Ishikawa (cell line): Measurements from ENCODE around the gene SLC24A1.

Experiments
- CEBPB ChIP-seq: IDR thresholded peaks from 2 replicates; pipeline ENCODE4 v1.6.1; 2012
- CREB1 ChIP-seq: IDR thresholded peaks from 2 replicates; pipeline ENCODE4 v1.6.1; 2012; ENCODE audit warnings: low read depth
- EP300 ChIP-seq: IDR thresholded peaks from 2 replicates; pipeline ENCODE4 v1.6.1; 2012; ENCODE audit warnings: borderline replicate concordance
- RAD21 ChIP-seq: IDR thresholded peaks from 2 replicates; pipeline ENCODE4 v1.6.1; 2012; ENCODE audit warnings: low read depth
- TAF1 ChIP-seq: IDR thresholded peaks from 2 replicates; pipeline ENCODE4 v1.6.1; 2012; ENCODE audit warnings: low read depth, mild to moderate bottlenecking
- TCF12 ChIP-seq: IDR thresholded peaks from 2 replicates; pipeline ENCODE4 v1.6.1; 2012; ENCODE audit warnings: low read depth
- YY1 ChIP-seq: IDR thresholded peaks from 2 replicates; pipeline ENCODE4 v1.6.1; 2012; ENCODE audit warnings: low read depth
- TF ChIP-seq, protein P1 (sequence below): IDR thresholded peaks from 2 replicates; pipeline ENCODE4 v1.6.1; 2012
- TF ChIP-seq, protein P2 (sequence below): IDR thresholded peaks from 2 replicates; pipeline ENCODE4 v1.6.1; 2012; ENCODE audit warnings: low read depth, mild to moderate bottlenecking

DNA sequence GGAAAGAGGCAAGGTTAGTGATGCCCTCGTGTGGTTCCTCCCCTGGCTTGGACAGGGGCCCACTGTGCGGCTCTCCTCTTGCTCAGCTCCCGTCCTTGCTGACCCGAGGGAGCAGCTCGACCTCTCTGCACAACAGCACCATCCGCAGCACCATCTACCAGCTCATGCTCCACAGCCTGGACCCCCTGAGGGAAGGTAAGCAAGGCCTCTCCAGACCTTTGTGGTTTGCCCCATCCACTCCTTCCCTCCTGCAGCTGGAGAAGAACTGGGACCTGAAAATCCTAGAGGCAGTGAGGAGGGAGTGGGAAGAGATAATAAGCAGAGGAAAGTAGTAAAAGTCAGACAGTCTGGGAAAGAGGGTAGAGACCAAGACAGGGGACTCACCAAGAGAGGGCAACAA is 17.8 kb downstream of the SLC24A1 start:
- TF ChIP-seq TCF12: no peak
- no peak for TF ChIP-seq YY1
- no peak for TF ChIP-seq CREB1
- TF ChIP-seq, protein P1, sequence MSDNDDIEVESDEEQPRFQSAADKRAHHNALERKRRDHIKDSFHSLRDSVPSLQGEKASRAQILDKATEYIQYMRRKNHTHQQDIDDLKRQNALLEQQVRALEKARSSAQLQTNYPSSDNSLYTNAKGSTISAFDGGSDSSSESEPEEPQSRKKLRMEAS: no peak
- TF ChIP-seq, protein P2, sequence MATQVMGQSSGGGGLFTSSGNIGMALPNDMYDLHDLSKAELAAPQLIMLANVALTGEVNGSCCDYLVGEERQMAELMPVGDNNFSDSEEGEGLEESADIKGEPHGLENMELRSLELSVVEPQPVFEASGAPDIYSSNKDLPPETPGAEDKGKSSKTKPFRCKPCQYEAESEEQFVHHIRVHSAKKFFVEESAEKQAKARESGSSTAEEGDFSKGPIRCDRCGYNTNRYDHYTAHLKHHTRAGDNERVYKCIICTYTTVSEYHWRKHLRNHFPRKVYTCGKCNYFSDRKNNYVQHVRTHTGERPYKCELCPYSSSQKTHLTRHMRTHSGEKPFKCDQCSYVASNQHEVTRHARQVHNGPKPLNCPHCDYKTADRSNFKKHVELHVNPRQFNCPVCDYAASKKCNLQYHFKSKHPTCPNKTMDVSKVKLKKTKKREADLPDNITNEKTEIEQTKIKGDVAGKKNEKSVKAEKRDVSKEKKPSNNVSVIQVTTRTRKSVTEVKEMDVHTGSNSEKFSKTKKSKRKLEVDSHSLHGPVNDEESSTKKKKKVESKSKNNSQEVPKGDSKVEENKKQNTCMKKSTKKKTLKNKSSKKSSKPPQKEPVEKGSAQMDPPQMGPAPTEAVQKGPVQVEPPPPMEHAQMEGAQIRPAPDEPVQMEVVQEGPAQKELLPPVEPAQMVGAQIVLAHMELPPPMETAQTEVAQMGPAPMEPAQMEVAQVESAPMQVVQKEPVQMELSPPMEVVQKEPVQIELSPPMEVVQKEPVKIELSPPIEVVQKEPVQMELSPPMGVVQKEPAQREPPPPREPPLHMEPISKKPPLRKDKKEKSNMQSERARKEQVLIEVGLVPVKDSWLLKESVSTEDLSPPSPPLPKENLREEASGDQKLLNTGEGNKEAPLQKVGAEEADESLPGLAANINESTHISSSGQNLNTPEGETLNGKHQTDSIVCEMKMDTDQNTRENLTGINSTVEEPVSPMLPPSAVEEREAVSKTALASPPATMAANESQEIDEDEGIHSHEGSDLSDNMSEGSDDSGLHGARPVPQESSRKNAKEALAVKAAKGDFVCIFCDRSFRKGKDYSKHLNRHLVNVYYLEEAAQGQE: no peak
- no peak for TF ChIP-seq CEBPB
- TF ChIP-seq TAF1: no peak
- no peak for TF ChIP-seq RAD21
- no peak for TF ChIP-seq EP300
